ENCODE data around the gene GGT6.
A peak's percentile ranks its signal among the peaks of the same experiment; 100 is the strongest.

The GGT6 gene

DNA sequence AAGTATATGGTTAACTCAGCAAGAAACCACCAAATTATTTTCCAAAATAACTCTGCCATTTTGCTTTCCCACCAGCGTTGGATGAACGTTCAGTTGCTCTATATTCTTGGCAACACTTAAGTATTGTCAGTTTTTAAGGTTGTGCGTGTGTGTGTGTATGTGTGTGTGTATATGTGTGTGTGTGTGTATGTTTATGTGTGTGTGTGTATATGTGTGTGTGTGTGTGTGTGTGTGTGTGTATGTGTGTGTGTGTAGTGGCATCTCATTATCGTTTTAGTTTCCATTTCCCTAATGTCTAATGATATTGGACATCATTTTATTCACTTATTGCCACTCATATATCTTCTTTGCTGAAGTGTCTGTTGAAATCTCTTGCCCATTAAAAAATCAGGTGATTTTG lies 12.7 kb upstream of the GGT6 start:
- DNase-seq: no peak

DNA sequence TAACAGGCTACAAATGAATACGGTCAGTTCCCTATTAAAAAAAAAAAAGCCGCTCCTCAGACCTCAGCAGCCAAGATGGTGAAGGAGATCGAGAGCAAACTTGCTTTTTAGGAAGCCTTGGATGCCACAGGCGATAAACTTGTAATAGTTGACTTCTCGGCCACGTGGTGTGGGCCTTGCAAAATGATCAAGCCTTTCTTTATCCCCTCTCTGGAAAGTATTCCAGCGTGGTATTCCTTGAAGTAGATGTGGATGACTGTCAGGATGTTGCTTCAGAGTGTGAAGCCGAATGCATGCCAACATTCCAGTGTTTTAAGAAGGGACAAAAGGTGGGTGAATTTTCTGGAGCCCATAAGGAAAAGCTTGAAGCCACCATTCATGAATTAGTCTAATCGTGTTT lies 11.8 kb upstream of the GGT6 start:
- DNase-seq: no peak

DNA sequence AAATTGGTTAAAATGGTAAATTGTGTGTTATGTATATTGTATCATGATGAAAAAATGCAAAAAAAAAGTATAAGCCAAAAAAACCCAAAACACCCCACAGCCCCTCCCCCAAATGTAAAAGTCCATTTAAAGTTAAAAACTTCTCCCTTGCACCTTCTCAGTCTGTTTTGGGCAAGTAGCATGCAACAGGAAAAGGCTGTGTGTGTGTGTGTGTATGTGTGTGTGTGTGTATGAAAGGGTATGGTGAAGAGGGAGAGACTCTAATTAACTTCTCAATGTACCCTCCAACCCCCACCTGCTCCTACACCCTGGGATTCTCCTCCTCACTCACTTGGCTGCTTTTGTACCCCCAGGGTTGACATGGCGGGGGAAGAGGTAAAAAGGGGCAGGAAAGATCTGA lies 9.2 kb upstream of the GGT6 start:
- no peak for DNase-seq

DNA sequence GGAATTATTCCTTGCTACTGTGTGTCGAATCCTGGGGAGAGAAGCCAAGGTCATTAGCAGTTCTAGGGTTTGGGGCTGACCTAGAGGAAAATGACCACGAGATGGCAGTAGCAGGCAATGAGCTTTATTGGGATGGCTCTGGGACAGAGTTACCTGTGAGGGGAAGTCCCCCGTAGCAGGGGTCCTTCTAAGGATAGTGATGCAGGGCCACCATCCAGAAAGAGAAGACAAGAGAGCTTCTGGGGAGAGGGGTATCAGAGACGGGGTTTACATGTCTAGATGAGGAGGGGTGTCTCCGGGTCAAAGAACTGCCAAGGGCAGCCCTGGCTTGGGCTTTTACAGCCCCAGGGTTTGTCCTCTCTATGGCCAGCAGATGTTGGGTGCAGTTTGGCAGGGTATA lies 6.4 kb upstream of the GGT6 start:
- DNase-seq: peak; percentile 76

DNA sequence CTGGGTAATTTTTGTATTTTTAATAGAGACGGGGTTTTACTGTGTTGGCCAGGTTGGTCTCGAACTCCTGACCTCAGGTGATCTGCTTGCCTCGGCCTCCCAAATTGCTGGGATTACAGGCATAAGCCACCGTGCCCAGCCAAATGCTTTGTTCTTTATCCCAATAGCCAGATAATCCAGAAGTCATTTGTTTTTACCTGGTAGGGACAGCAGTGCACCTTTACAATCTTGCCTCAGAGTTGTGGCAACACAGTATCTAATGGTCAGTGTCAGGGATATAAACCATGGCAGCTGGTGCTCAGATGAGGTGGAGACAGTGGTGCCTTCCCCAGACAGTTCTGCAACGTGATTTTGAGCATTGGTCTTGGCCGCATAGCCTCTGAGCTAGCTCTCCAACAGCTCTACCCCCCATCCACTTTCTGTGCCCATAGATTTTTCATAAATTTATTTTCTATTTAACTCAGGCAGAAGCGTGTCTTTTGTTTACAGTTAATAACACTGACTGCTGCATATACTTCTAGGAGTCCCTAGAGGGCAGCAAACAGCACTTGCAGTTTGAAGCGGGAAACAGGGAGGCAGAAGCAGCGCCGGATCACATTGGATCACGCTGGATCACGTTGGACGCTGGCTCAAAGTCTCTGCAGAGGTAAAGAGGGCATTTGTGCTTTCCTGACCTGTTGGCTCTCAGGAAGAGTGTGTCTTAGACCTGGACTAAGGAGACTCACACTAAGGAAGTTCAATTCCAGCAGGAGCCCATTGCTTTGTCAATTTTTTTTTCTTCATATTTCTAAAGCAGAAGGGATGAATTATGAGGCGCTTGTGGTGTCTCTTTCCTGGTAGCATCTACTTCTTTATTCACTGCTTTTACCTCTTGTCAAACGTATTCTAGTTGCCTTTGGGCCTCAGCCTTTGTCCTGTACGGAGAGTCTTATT lies 5.1 kb upstream of the GGT6 start:
- peak; percentile 82 for DNase-seq

DNA sequence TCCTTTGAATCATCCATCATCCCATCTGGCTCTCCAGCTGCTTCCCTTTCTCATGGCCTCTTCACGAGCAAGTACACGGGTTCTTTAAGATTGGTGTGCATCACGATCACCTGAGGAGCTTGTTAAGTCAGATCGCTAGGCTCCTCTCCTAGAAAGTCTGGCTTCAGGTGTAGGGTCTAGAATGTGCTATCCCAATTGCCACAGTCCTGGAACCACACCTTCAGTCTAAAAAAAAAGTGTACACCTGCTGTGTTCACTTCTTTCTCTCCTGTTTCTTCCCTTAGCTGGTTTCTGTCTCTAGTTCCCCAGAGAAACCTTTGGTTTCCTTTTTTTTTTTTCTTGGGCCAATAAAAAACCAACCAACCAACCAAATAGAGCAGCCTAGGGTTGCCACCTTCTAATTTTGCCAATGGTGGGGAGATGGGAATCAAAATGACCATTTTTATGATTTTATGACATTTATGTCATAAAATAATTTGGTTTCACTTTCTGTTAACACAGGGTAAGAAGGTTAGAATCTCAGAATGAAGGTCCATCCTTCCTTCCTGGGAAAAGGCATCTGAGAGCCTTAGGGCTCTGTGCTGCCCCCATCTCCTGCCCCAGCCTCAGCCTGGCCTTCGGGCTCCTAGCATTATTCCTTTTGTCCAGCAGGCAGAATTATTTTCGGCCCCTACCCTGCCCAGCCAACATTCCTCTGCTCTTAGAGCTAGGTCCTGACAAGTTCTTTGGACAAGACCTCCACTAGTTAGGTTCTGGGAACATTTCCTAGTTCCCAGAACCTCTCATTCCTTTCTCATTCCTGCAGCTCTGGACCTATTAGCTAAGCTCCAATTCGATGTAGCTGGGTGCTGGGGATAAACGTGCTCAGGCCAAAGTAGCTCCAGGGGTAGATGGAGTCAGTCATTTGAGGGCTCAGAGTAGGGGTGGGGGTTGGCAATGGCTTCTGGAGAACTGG lies 1.9 kb upstream of the GGT6 start:
- DNase-seq: no peak

DNA sequence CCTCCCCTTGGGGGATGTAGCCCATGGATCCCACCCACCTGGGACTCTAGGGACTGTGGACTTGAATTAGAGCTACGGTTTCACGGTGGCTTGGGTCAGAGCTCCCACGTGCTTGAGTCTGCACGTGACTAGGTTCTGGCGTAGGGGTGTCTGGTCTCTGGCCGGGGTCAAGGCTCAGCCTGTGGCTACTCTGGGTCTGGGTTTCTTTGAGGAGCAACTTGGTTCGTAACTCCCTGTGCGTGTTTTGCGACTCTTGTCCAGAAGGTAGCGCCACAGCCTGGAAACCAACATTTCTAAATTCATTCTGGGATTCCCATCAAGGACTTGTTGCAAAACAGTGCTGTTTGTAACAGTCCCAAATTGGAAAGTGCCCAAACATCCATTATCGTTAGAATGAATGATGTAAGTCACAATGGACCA lies 470 bp upstream of the GGT6 start:
- no peak for DNase-seq

DNA sequence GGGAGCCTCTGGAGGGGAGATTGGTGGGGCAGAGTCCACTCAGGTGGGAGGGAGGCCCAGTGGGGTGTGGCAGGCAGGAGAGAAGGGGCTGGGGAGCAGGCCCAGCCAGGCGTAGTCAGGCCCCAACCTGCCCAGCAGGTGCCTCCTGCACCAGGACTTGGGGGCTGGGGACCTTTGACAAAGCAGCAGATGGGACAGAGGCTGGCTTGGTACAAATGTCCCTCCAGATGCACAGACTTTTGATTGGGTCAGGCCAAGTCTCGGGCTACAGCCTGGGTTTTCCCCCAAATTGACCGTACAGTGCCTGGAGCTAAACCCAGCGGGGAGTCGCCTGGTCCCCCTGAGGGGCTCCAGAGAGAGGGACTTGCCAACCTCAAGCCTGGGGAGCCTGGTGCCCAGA lies 411 bp downstream of the GGT6 start:
- peak; percentile 50 for DNase-seq

DNA sequence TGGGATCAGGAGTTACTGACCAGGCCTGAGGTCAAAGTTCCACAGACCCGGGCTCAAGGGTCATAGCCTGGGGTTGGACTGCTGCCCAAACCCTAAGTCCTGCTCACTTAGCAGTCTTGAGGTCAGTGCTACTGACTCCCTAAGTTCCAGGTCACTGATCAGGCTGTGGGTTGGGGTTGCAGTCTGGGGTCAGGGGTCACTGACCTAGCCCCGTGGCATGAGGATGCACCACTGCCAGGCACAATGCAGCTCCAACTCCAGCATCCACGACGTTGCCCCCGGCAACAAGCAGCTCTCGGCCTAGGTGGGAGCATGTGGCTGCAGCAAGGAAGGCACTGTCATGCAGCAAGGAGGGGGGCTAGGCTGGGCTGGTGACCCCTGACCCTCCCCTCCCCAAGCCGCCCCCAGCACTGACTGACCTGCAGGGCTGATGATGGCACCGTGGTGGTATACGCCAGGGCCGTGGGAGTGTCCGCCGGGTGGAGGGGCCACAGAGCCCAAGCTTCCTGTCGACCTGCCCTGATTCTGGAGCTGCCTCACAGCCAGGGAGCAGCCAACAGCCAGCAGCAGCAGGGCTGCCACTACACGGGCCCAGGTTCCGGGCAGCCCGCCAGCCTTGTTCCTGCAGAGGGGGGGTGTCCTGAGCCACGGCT lies 1.1 kb downstream of the GGT6 start:
- DNase-seq: peak; percentile 32

DNA sequence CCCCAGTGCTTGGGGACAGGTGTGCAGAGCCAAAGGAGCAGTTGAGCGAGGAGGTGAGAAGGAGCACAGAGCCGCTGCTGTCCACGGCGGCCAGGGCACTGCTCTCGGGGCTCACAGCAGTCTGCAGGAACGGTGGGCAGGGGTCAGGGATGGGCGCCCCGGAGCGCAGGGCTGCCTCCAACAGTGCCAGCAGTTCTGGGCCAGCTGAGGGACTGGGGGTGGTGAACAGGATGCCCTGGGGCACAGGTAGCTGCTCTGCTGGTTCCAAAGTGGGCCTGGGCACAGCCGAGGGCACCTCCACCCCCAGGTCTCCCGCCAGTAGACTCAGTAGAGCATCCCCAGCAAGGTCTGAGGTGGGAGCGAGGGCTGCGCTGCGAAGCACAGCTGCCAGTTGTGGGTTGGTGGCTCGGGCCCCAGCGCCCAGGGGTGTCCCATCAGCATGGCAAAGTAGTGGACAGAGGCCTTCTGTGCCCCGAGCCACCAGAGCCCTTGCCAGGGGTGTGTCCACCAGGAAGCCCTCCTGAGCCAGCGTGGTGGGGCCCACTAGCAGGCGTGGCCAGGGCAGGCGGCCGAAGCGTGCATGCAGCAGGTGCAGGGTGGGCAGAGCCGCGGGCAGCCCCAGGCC lies 1.9 kb downstream of the GGT6 start:
- no peak for DNase-seq

DNA sequence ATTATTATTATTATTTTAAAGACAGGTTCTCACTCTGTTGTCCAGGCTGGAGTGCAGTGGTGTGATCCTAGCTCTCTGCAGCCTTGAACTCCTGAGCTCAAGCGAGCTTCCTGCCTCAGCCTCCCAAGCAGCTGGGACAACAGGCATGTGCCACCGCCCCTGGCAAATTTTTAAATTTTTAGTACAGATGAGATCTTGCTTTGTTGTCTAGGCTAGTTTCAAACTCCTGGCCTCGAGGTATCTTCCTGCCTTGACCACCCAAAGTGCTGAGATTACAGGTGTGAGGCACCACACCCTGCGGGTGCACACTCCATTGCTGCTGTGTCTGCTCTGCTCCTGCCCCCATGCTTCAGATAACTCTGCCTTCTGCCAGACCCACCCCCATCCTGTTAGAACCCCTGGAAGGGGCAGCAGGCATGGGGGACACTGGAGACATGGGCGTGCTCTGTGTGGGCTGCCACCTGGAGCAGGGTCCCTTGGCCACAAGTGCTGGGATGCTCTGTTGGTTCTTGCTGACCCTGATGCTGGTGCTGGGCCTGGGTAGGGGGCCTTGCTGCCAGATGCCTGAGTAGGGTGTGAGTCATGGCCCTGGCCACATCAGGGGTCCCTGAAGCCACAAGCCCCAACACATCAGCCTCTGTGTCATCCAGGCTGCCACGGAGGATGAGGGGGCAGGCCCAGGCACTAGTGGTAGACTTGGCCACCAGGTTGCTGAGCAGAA lies 2.6 kb downstream of the GGT6 start:
- no peak for DNase-seq

DNA sequence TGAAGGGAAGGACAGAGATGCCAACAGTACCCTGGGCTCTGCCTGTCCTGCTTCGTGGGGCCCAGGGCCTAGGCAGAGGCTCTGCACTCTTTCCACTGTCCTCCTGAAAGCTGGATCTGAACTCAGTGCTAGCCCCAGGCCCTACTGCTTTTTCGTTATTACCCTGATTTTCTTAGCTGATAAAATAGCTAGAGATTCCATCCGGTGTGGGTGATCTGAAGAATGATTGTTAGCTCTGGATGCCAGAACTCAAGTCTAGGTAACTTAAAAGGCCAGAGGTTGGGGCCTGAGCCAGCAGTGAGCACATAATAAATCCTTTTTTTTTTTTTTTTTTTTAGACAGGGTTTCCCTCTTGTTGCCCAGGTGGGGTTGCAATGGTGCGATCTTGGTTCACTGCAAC lies 3.4 kb downstream of the GGT6 start:
- no peak for DNase-seq

DNA sequence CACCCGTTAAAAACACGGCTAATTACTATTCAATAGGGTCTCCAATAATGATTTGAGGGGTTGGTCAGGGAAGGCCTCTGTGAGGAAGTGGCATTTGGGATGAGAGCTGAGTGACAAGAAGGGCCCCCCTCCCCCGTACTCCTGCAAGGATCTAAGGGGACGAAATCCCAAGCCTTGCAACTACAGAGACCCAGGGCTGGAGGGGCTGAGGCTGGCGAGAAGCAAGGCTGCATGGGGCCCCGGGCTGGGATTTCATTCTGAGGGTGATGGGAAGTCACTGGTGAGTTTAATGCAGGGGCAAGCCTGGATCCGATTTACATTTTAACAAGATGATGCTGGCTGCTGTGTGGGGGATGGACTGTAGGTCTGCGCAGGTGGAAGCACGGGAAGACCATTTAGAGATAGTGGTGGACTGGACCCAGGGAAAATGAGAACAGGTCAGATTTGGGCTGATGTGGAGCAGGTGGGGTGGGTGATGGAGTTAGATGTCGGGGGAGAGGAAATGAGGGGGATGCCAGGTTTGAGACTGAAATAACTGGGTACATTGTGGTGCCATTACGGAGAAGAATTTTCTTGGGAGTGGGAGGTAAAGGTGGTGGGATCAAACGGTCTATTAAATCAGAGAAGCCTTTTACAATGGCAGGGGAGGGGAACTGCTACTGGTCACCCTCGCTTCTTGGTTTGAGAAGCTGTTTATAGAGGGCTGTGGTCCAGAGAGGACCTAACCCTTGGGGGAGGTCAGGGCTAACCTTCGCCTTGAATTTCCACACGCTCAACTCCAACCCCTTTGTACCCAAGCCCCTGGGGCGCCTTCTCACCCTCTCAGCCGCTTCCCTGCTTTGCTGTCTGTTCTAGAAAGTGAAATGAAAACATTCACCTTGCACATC lies 4.3 kb downstream of the GGT6 start:
- no peak for DNase-seq

DNA sequence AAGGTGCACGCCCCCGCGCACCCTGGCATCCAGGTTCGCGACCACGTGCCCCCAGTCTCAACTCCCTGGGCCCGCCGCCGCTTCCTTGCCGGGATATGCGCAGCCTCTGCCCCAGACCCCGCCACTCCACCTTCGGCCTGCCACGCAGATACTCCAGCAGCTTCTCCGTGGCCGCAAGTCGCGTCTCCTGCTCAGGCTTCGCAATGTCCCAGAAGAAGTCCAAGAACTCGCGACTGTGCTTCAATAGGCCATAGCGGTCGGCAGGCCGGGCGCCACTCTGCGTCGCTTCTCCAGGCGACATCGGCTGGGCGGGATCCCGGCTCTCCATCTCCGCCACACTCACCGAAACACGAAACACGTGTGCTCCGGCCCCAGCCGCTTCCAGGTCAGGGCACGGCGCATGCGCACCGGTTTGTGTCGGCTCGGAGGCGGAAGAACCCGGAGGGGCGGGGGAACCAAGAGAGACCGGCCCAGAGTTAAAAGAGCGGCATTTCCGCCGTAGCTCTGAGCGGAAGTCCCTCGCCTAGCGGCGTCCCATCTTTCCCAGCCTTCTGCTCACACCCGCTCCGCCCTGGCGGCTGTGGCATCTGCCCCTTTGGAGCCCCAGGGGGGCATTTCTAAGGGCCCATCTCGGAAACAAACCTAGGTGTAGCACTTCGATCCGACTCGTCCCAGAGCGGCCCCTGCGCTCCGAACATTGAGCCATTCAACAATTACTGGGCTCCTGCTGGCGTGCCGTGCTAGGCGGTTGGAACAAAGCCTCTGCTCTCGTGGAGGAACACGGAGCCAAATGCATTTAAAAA lies 5.2 kb downstream of the GGT6 start, which contains the start of gene MYBBP1A:
TSS of gene MYBBP1A (minus strand) at position 388 of the 803 bp plus-strand sequence. CDS start at position 328, 60 bp downstream.
- peak; percentile 93 for DNase-seq

DNA sequence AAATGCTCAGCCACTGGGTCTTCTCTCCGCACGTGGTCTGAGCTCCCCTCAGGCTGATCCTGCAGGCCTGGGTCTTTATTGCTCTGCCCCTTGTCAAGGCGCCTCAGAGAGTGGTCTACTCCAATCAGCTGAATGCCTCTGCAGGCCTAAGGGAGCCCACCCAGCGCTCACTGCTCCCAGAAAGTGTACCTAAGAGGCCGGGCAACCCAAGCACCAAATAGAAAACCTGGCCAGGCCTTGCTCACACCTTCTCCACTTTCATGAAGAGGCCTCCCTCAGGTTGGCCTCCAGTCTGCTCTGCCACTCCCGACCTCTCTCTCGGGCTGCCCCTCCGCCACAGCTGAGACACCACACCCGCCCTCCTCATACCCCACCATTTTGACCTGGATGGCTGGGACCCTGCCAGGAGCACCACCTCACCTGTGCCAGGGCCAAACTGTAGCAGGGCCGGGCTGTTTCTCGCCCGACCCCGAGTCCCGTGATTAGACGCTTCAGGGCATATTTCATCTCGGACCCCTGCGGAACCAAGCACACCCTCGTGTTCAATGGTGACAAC lies 5.9 kb downstream of the GGT6 start:
- DNase-seq: no peak

DNA sequence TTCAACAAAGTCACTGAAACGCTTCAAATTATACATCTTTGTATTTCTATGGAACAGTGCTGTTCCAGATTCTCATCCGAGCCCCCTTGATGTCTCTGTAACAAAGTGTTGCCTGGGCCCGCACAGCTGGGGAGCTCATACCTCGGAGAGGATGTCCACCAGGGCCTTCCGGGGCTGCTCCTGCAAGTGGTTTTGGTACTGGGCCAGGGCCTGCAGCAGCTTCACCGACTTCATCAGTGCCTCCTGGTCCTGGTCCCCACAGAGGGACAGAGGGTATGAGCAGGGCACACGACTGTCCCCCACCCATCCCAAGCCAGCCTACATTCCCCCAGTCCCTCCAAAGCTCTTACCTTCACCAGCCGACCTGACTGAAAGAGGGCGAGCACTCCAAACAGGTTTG lies 6.7 kb downstream of the GGT6 start:
- no peak for DNase-seq

DNA sequence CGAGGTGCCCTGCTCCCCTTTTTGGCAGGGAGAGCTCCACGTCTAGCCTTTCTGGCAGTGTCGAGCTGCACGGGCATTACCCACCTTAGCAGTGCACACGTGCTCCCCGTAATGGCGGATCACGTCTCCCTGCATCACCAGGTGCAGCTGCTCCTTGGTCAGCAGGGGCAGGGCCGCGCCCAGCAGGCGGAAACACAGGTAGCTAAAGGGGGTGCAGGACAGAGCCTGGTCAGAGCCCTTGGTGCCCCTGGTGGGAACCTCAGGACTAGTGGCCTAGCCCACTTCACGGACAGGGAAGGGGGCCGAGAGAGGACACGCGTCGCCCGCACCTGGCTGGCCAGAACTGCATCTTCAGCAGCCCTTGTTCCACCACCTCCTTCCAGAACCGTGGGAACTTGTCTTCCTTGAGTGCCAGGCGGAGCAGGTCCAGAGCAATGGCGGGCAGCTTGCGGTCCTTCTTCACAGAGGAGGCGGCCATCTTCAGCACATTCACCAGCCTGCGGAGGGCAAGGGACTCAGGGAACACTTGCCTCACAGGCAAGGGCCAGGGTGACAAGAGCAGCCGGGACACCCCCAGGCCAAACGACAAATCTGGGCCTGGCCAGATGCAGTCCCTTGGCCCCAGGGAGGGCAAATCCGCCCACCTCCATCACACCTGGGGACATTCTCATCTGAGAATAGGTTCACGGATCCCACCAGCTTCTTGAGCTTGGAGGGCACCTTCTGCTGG lies 8.4 kb downstream of the GGT6 start:
- no peak for DNase-seq

DNA sequence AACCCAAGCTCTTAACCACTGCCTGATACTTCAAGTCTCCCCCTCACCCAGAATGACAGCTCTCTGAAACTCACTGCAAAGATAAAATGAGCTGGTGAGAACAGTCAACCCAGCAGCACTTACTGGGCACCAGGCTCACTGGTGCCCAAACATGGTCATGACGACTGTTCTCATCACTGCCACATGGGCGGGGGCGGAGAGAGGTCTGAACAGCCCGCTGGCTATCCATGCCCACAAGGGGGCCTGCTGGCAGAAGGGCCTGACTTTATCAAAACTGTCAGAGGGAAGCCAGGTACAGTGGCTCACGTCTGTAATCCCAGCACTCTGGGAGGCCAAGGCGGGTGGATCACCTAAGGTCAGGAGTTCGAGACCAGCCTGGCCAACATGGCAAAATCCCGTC lies 9.2 kb downstream of the GGT6 start:
- no peak for DNase-seq

DNA sequence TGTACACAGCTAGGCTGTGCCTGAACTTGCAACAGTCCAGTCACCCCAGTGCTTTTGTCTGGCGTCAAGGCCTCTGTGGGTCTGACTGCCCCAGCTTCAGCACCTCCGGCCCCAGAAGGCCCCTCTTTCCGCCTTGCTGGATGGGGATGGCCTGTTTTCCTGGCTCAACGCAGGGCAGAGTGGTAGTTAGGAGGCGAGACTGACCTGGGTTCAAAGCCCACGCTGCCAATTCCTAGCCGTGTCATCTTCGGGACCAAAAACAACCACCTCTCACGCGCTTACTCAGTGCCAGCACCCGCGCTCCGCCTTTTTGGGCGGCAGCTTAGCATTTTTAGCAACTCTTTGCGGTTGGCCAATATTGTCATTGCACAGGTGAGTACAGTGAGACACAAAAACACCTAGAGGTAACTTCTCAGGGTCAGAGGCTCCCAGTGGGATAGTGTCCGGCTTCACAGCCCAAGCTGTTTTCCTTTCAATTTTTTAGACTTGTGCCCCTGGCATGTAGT lies 9.8 kb downstream of the GGT6 start:
- DNase-seq: no peak
